AG09309 (cell line): ENCODE results near the gene PPP3CA.

Experiments used
- DNase-seq: peaks from one replicate; pipeline ENCODE4 v3.0.0-alpha.2; 2010; ENCODE audit warnings: low read depth
- H3K4me3 ChIP-seq: 2 replicates; pipeline ENCODE4 v1.5.1; 2011; ENCODE audit warnings: mild to moderate bottlenecking, low read depth, low read length, moderate library complexity; ENCODE audit not compliant: control insufficient read depth
- CTCF ChIP-seq: IDR thresholded peaks from 2 replicates; pipeline ENCODE4 v1.5.1; 2011; ENCODE audit warnings: mild to moderate bottlenecking, low read depth, low read length, inconsistent platforms; ENCODE audit not compliant: insufficient read depth, control insufficient read depth; ENCODE audit errors: missing control alignments

PPP3CA gene

GRCh38 chr4:101253121-101253520 lies 94.2 kb downstream of the PPP3CA start:
- DNase-seq: no peak
- no peak overlapping the region for H3K4me3 ChIP-seq
- TF ChIP-seq CTCF: no peak

GRCh38 chr4:101252721-101253120 lies 94.6 kb downstream of the PPP3CA start:
- DNase-seq: no peak
- no peak for TF ChIP-seq CTCF
- H3K4me3 ChIP-seq: no peak overlapping the region

GRCh38 chr4:101251261-101251660 lies 96.1 kb downstream of the PPP3CA start:
- TF ChIP-seq CTCF: no peak
- no peak for DNase-seq
- H3K4me3 ChIP-seq: no peak overlapping the region

- no peak for DNase-seq
- no peak for TF ChIP-seq CTCF
- H3K4me3 ChIP-seq: no peak overlapping the region
These were observed 103.0 kb downstream of the PPP3CA start for GRCh38 chr4:101244349-101244748.

GRCh38 chr4:101242441-101242840 lies 104.9 kb downstream of the PPP3CA start:
- no peak for DNase-seq
- H3K4me3 ChIP-seq: no peak overlapping the region
- TF ChIP-seq CTCF: no peak

- no peak for TF ChIP-seq CTCF
- no peak overlapping the region for H3K4me3 ChIP-seq
- no peak for DNase-seq
These were observed 107.2 kb downstream of the PPP3CA start for GRCh38 chr4:101240099-101240498.

GRCh38 chr4:101239665-101240064 lies 107.7 kb downstream of the PPP3CA start:
- H3K4me3 ChIP-seq: no peak overlapping the region
- no peak for TF ChIP-seq CTCF
- no peak for DNase-seq
